HepG2 (cell line): ENCODE measurements around the gene CCNB1. TPM values are rescaled to one million over a fixed set of nuclear protein-coding genes. Genes with fewer than 3 reads are reported as not detected.

ENCODE experiments used
- ATAC-seq: fragments of 200-7000 bp; cut with Tn5 transposase; 3 replicates; pipeline ENCODE4 v1.9.1; 2020; ENCODE audit warnings: mild to moderate bottlenecking, moderate library complexity
- BruUV-seq: library from RNA; stranded (reverse); fragments of 400-500 nt; replicated peaks from 2 replicates; lab custom pipeline; 2021; lab: Mats Ljungman, UMichigan
- CTCF ChIA-PET: fragments of 300-600 bp; formaldehyde crosslinking; extraction: SDS; loops from one replicate; lab custom pipeline; 2021; ENCODE audit warnings: low total read pairs, inconsistent platforms, low intra/inter-chr PET ratio; lab: Yijun Ruan, JAX
- POLR2A ChIA-PET: fragments of 350-600 bp; sonication (Branson Sonifier 250); formaldehyde crosslinking; loops from one replicate; lab custom pipeline; 2020; ENCODE audit warnings: antibody characterized with exemption, inconsistent platforms; lab: Yijun Ruan, JAX
- DNase-seq: peaks from one replicate; pipeline ENCODE4 v3.0.0-alpha.2; 2015; ENCODE audit warnings: low spot score
- FAIRE-seq: peaks from 3 replicates; lab custom pipeline; 2011; peaks lifted over from hg19 to GRCh38; lab: Jason Lieb, UNC
- H2AFZ ChIP-seq: one replicate; pipeline ENCODE4 v1.6.1; 2011; ENCODE audit warnings: low read length, inconsistent platforms
- H3K27ac ChIP-seq: fragments of 300-600 bp; 3 replicates; pipeline ENCODE4 v1.8.0; 2011; ENCODE audit warnings: mixed run types, mild to moderate bottlenecking, mixed read lengths, low read length, inconsistent platforms; ENCODE audit not compliant: insufficient read depth; ENCODE audit errors: extremely low read length
- H3K27me3 ChIP-seq, 2 experiments: fragments of 200-600 bp in 1 of 2; 2 replicates in 1 of 2; 3 replicates in 1 of 2; pipeline versions ENCODE4 v1.6.0 to v1.8.0; 2011; ENCODE audit warnings: low read length in 2 of 2, mild to moderate bottlenecking in 2 of 2, moderate library complexity in 2 of 2, inconsistent platforms in 1 of 2; ENCODE audit not compliant: insufficient read depth in 2 of 2, control insufficient read depth in 1 of 2
- H3K36me3 ChIP-seq, 2 experiments: fragments of 200-600 bp in 1 of 2; replicated peaks in 1 of 2; 2 replicates in 1 of 2; 3 replicates in 1 of 2; pipeline versions ENCODE4 v1.5.1 to v1.8.0; 2011; ENCODE audit warnings: low read length in 2 of 2, inconsistent platforms in 1 of 2; ENCODE audit not compliant: insufficient read depth in 2 of 2, control insufficient read depth in 1 of 2
- H3K4me1 ChIP-seq: 2 replicates; pipeline ENCODE4 v1.5.1; 2012; ENCODE audit warnings: low read length, inconsistent platforms; ENCODE audit not compliant: insufficient read depth
- H3K4me2 ChIP-seq: 2 replicates; pipeline ENCODE4 v1.6.0; 2011; ENCODE audit warnings: low read depth, low read length, inconsistent platforms
- H3K4me3 ChIP-seq, 3 experiments: fragments of 200-600 bp in 1 of 3; sonication (generic), shearing (Covaris generic) in 1 of 3; replicated peaks in 1 of 3; 2 replicates each; pipeline ENCODE4 v1.5.1; 2011 to 2016; ENCODE audit warnings: low read length in 3 of 3, inconsistent platforms in 2 of 3, low read depth in 2 of 3, mild to moderate bottlenecking in 2 of 3, control low read depth in 1 of 3, mixed read lengths in 1 of 3; ENCODE audit not compliant: insufficient read depth in 1 of 3
- H3K79me2 ChIP-seq: one replicate; pipeline ENCODE4 v1.6.1; 2011; ENCODE audit warnings: low read length, inconsistent platforms; ENCODE audit not compliant: insufficient read depth
- H3K9ac ChIP-seq: 2 replicates; pipeline ENCODE4 v1.6.0; 2011; ENCODE audit warnings: mild to moderate bottlenecking, low read depth, low read length, inconsistent platforms; ENCODE audit not compliant: insufficient read depth
- H3K9me3 ChIP-seq: 2 replicates; pipeline ENCODE4 v1.5.1; 2012; ENCODE audit warnings: mild to moderate bottlenecking, low read length
- H4K20me1 ChIP-seq: 2 replicates; pipeline ENCODE4 v1.6.0; 2011; ENCODE audit warnings: inconsistent platforms, mild to moderate bottlenecking, low read length, moderate library complexity; ENCODE audit not compliant: insufficient read depth
- CSRNP2 ChIP-seq: sonication (generic); formaldehyde crosslinking; conservative IDR thresholded peaks from 2 replicates; pipeline ENCODE4 v1.8.0; 2022; ENCODE audit warnings: low read depth, missing genetic modification reagents
- FOSL1 ChIP-seq: sonication (generic); formaldehyde crosslinking; IDR thresholded peaks from 2 replicates; pipeline ENCODE4 v1.9.0; 2021; ENCODE audit warnings: missing genetic modification reagents, borderline replicate concordance
- GTF3A ChIP-seq: sonication (generic); formaldehyde crosslinking; conservative IDR thresholded peaks from 2 replicates; pipeline ENCODE4 v1.4.0; 2020; ENCODE audit warnings: mild to moderate bottlenecking, missing genetic modification reagents
- ZBTB26 ChIP-seq: IDR thresholded peaks from 2 replicates; pipeline ENCODE4 v1.6.1; 2016; ENCODE audit warnings: missing compliant biosample characterization, missing genetic modification reagents, borderline replicate concordance
- ZBTB3 ChIP-seq: sonication (generic); formaldehyde crosslinking; IDR thresholded peaks from 2 replicates; pipeline ENCODE4 v1.4.0; 2020; ENCODE audit warnings: low read depth, mild to moderate bottlenecking, moderate library complexity, missing genetic modification reagents, borderline replicate concordance
- ZHX2 ChIP-seq, 2 experiments: sonication (generic) in 1 of 2; formaldehyde crosslinking in 1 of 2; IDR thresholded peaks; 2 replicates each; pipeline versions ENCODE4 v1.6.1 to v1.9.0; 2014 to 2022; ENCODE audit warnings: antibody characterized with exemption in 1 of 2, borderline replicate concordance in 1 of 2, inconsistent platforms in 1 of 2, low read depth in 1 of 2, missing genetic modification reagents in 1 of 2
- ZNF431 ChIP-seq: sonication (generic); formaldehyde crosslinking; IDR thresholded peaks from 2 replicates; pipeline ENCODE4 v1.9.0; 2022; ENCODE audit warnings: missing genetic modification reagents, low read depth, mild to moderate bottlenecking, borderline replicate concordance
- ZNF761 ChIP-seq: sonication (generic); formaldehyde crosslinking; conservative IDR thresholded peaks from 2 replicates; pipeline ENCODE4 v1.4.0; 2020; ENCODE audit warnings: mild to moderate bottlenecking, missing genetic modification reagents
- WGBS: methylation state at CpG from one replicate; pipeline ENCODE4 v1.1.6; 2017; ENCODE audit warnings: low lambda C conversion rate; 5-methylcytosine and 5-hydroxymethylcytosine counted together
- in situ Hi-C: cut with HindIII; loops from 2 replicates; pipeline ENCODE4 v1.10.0; 2017; ENCODE audit warnings: low pct_unique_long_range_greater_than_20kb; ENCODE audit not compliant: extremely low pct_ligation_motif_present
- intact Hi-C: fragments of 100-400 bp; cut with micrococcal nuclease; formaldehyde crosslinking; loops from one replicate; pipeline ENCODE4 v1.10.0; 2022; ENCODE audit not compliant: unreplicated experiment
- polyA plus RNA-seq, 8 experiments: library from polyadenylated mRNA; depleted of rRNA in 3 of 8; stranded (reverse) in 7 of 8; unstranded in 1 of 8; fragments of >200 nt; fragmentation: Illumina TruSeq in 4 of 8; extraction: Trizol in 4 of 8; gene quantifications; 2 replicates each; pipeline versions ENCODE4 v1.2.1 to v1.2.3, GENCODE V29; 2011 to 2016; ENCODE audit warnings: low read depth in 4 of 8, missing spikeins in 1 of 8, mixed read lengths in 1 of 8; ENCODE audit not compliant: insufficient read depth in 1 of 8
- total RNA-seq, 5 experiments: library from RNA; depleted of rRNA; stranded (reverse); fragments of >200 nt; fragmentation: Illumina TruSeq; extraction: Trizol; gene quantifications; 2 replicates each; pipeline ENCODE4 v1.2.3, GENCODE V29; 2016; ENCODE audit warnings: low read depth in 1 of 5

The CCNB1 gene
- total and polyA plus RNA-seq, 2 of the 13 experiments (the other 11 are each of a cell fraction or from before 2014, with no cell fraction given) = 82.3 to 316 TPM

- TF ChIP-seq FOSL1 (CRISPR knock-in tag) = no peak
- TF ChIP-seq ZNF431 (CRISPR knock-in tag) = no peak
Measured at GRCh38 chr5:69160651-69161050, 6.3 kb upstream of the CCNB1 start (continued).

GRCh38 chr5:69167493-69167855 lies 524 bp downstream of the CCNB1 start:
- intact Hi-C loops (loop anchor here (1.0 to 5.0 kb wide), 3 partner anchors 12 to 165 kb away; partner anchors contain the start of genes CCDC125 and CENPH), in situ Hi-C loops (no loop called here)
- DNase-seq (no peak), ATAC-seq (peak; percentile 13; the same call in 2 of the 3 replicates), FAIRE-seq (no peak)
- no peaks in the 10 kb centered on the region for H3K27me3 ChIP-seq
- peaks cover 36% of the 10 kb centered on the region for H3K79me2 ChIP-seq
- no peak overlapping the region for H2AFZ ChIP-seq
- H4K20me1 ChIP-seq = no peaks in the 10 kb centered on the region
- H3K36me3 ChIP-seq = peaks cover 0 to 17% of the 10 kb centered on the region in 2 experiments; a peak in 3 of 5 replicates
- H3K9ac ChIP-seq = peak overlapping the region; percentile 91
- TSS peak; percentile 68 for BruUV-seq
- peak overlapping the region; percentile 89 for H3K27ac ChIP-seq
- H3K4me2 ChIP-seq = peak overlapping the region; percentile 98
- peak overlapping the region; percentile 94 to 95 (median 95) for H3K4me3 ChIP-seq
- no peaks in the 10 kb centered on the region for H3K9me3 ChIP-seq
- ChIA-PET CTCF (no interaction called here), POLR2A (interaction anchor here (1.6 kb wide), 1 partner anchor 74 kb away, joined by 7 read pairs; the partner anchor contains the start of gene SLC30A5)
- 0% methylated on average over 11 of the region's 11 CpGs for WGBS
- peaks cover 54% of the 10 kb centered on the region for H3K4me1 ChIP-seq
- TF ChIP-seq ZHX2 (IDR thresholded peaks at IDR 0.05; ENCODE audit: low read depth) (no peak), ZHX2 (CRISPR knock-in tag; IDR thresholded peaks at IDR 0.05; ENCODE audit: borderline replicate concordance) (0 out of 2 replicates have a peak, but pooled peaks have one; percentile 48), ZBTB26 (CRISPR knock-in tag) (no peak), GTF3A (CRISPR knock-in tag) (0 out of 2 replicates have a peak, but pooled peaks have one; percentile 38), ZBTB3 (CRISPR knock-in tag) (peak; percentile 43; the same call in 1 of the 2 replicates), ZNF761 (CRISPR knock-in tag) (0 out of 2 replicates have a peak, but pooled peaks have one; percentile 33), CSRNP2 (CRISPR knock-in tag) (no peak)
